Measurements from ENCODE around the gene LTA. TPM values are rescaled to one million over a fixed set of nuclear protein-coding genes. Genes with fewer than 3 reads are reported as not detected.

LTA gene
- total and polyA plus RNA-seq, 9 donors, result 0.17 to 1.3 (median 0.30) TPM; not detected in 5

DNA sequence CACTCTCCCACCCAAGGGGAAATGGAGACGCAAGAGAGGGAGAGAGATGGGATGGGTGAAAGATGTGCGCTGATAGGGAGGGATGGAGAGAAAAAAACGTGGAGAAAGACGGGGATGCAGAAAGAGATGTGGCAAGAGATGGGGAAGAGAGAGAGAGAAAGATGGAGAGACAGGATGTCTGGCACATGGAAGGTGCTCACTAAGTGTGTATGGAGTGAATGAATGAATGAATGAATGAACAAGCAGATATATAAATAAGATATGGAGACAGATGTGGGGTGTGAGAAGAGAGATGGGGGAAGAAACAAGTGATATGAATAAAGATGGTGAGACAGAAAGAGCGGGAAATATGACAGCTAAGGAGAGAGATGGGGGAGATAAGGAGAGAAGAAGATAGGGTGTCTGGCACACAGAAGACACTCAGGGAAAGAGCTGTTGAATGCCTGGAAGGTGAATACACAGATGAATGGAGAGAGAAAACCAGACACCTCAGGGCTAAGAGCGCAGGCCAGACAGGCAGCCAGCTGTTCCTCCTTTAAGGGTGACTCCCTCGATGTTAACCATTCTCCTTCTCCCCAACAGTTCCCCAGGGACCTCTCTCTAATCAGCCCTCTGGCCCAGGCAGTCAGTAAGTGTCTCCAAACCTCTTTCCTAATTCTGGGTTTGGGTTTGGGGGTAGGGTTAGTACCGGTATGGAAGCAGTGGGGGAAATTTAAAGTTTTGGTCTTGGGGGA, 4.0 kb downstream of the LTA start:
- H3K27me3 ChIP-seq, result no peaks in the 10 kb centered on the region
- 54 to 59% (median 56%) methylated on average over 8 of the region's 8 CpGs for WGBS, 3 donors
- TF ChIP-seq POLR2A (IDR thresholded peaks at IDR 0.05) (no peak), EP300 (IDR thresholded peaks at IDR 0.05) (no peak)
- TF ChIP-seq, protein P1, sequence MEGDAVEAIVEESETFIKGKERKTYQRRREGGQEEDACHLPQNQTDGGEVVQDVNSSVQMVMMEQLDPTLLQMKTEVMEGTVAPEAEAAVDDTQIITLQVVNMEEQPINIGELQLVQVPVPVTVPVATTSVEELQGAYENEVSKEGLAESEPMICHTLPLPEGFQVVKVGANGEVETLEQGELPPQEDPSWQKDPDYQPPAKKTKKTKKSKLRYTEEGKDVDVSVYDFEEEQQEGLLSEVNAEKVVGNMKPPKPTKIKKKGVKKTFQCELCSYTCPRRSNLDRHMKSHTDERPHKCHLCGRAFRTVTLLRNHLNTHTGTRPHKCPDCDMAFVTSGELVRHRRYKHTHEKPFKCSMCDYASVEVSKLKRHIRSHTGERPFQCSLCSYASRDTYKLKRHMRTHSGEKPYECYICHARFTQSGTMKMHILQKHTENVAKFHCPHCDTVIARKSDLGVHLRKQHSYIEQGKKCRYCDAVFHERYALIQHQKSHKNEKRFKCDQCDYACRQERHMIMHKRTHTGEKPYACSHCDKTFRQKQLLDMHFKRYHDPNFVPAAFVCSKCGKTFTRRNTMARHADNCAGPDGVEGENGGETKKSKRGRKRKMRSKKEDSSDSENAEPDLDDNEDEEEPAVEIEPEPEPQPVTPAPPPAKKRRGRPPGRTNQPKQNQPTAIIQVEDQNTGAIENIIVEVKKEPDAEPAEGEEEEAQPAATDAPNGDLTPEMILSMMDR (IDR thresholded peaks at IDR 0.05), result no peak
- no peak for DNase-seq
- peaks cover 3% of the 10 kb centered on the region for H3K4me1 ChIP-seq (ENCODE audit: insufficient read depth)
- no peak overlapping the region for H3K4me3 ChIP-seq
- intact Hi-C loops (cut with DNase I), result no loop called here
- no peaks in the 10 kb centered on the region for H3K9me3 ChIP-seq
- H3K36me3 ChIP-seq, result no peaks in the 10 kb centered on the region
- H3K27ac ChIP-seq, result no peak overlapping the region

DNA sequence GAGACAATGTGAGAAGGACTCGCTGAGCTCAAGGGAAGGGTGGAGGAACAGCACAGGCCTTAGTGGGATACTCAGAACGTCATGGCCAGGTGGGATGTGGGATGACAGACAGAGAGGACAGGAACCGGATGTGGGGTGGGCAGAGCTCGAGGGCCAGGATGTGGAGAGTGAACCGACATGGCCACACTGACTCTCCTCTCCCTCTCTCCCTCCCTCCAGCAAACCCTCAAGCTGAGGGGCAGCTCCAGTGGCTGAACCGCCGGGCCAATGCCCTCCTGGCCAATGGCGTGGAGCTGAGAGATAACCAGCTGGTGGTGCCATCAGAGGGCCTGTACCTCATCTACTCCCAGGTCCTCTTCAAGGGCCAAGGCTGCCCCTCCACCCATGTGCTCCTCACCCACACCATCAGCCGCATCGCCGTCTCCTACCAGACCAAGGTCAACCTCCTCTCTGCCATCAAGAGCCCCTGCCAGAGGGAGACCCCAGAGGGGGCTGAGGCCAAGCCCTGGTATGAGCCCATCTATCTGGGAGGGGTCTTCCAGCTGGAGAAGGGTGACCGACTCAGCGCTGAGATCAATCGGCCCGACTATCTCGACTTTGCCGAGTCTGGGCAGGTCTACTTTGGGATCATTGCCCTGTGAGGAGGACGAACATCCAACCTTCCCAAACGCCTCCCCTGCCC, 4.9 kb downstream of the LTA start:
- DNase-seq, result no peak
- no peaks in the 10 kb centered on the region for H3K9me3 ChIP-seq
- 85 to 88% (median 88%) methylated on average over 19 of the region's 19 CpGs for WGBS, 3 donors
- H3K27ac ChIP-seq, result no peak overlapping the region
- peaks cover 5% of the 10 kb centered on the region for H3K4me1 ChIP-seq (ENCODE audit: insufficient read depth)
- TF ChIP-seq POLR2A (IDR thresholded peaks at IDR 0.05), result no peak
- no peaks in the 10 kb centered on the region for H3K36me3 ChIP-seq
- H3K27me3 ChIP-seq, result no peaks in the 10 kb centered on the region
- no peak overlapping the region for H3K4me3 ChIP-seq
- intact Hi-C loops (cut with DNase I), result no loop called here

DNA sequence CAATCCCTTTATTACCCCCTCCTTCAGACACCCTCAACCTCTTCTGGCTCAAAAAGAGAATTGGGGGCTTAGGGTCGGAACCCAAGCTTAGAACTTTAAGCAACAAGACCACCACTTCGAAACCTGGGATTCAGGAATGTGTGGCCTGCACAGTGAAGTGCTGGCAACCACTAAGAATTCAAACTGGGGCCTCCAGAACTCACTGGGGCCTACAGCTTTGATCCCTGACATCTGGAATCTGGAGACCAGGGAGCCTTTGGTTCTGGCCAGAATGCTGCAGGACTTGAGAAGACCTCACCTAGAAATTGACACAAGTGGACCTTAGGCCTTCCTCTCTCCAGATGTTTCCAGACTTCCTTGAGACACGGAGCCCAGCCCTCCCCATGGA, 5.5 kb downstream of the LTA start:
- peaks cover 5% of the 10 kb centered on the region for H3K4me1 ChIP-seq (ENCODE audit: insufficient read depth)
- H3K27ac ChIP-seq, result no peak overlapping the region
- H3K36me3 ChIP-seq, result no peaks in the 10 kb centered on the region
- intact Hi-C loops (cut with DNase I), result no loop called here
- no peak for DNase-seq
- no peak for TF ChIP-seq POLR2A (IDR thresholded peaks at IDR 0.05)
- WGBS, 3 donors, result 79 to 95% (median 85%) methylated on average over 3 of the region's 3 CpGs
- H3K9me3 ChIP-seq, result no peaks in the 10 kb centered on the region
- no peaks in the 10 kb centered on the region for H3K27me3 ChIP-seq
- H3K4me3 ChIP-seq, result no peak overlapping the region

DNA sequence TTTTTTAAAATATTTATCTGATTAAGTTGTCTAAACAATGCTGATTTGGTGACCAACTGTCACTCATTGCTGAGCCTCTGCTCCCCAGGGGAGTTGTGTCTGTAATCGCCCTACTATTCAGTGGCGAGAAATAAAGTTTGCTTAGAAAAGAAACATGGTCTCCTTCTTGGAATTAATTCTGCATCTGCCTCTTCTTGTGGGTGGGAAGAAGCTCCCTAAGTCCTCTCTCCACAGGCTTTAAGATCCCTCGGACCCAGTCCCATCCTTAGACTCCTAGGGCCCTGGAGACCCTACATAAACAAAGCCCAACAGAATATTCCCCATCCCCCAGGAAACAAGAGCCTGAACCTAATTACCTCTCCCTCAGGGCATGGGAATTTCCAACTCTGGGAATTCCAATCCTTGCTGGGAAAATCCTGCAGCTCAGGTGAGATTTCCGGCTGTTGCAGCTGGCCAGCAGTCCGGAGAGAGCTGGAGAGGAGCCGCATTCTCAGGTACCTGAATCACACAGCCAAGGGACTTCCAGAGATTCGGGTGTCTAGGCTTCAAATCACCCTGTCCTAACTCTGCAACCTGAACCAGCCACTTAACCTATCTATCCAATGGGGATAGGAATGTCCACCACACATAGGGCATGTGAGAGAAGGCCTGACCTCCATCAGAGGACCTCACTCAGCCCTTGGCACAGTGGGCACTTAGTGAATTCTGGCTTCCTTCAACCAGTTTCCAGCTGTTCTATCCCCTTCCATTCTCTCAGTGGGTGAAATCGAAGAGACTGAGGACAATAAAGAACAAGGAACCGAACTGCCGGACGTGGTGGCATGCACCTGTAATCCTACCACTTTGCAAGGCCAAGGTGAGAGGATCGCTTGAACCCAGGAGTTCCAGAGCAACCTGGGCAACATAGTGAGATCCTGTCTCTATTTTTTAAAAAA, 6.4 kb downstream of the LTA start:
- WGBS, 3 donors, result 82 to 86% (median 86%) methylated on average over 12 of the region's 12 CpGs
- no peaks in the 10 kb centered on the region for H3K27me3 ChIP-seq
- TF ChIP-seq POLR2A (IDR thresholded peaks at IDR 0.05) (no peak), EP300 (IDR thresholded peaks at IDR 0.05) (no peak)
- TF ChIP-seq, protein P1 (IDR thresholded peaks at IDR 0.05), result no peak
- H3K4me3 ChIP-seq, result no peak overlapping the region
- DNase-seq, result no peak
- no peaks in the 10 kb centered on the region for H3K36me3 ChIP-seq
- H3K27ac ChIP-seq, result no peak overlapping the region
- intact Hi-C loops (cut with DNase I), result no loop called here
- no peaks in the 10 kb centered on the region for H3K9me3 ChIP-seq
- peaks cover 5% of the 10 kb centered on the region for H3K4me1 ChIP-seq (ENCODE audit: insufficient read depth)

DNA sequence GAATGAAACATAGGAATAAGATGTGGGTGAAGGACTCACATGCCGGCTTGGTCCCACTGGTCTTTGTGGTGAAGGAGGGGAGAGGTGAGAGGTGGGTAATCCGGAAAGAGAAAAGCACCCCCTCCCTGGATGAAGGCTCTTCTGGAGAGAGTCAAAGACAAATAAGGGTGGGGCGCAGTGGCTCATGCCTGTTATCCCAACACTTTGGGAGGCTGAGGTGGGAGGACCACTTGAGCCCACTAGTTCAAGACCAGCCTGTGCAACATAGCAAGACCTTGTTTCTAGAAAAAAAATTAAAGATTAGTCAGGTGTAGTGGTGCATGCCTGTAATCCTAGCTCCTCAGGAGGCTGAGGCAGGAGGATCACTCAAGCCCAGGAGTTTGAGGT, 7.0 kb downstream of the LTA start:
- TF ChIP-seq, protein P1 (IDR thresholded peaks at IDR 0.05), result no peak
- no peak for TF ChIP-seq POLR2A (IDR thresholded peaks at IDR 0.05)
- TF ChIP-seq EP300 (IDR thresholded peaks at IDR 0.05), result no peak
- Histone ChIP-seq H3K27me3 (no peaks in the 10 kb centered on the region), H3K36me3 (no peaks in the 10 kb centered on the region), H3K9me3 (no peaks in the 10 kb centered on the region), H3K4me3 (no peak overlapping the region), H3K27ac (no peak overlapping the region), H3K4me1 (ENCODE audit: insufficient read depth) (peaks cover 5% of the 10 kb centered on the region)
- 85 to 89% (median 86%) methylated on average over 3 of the region's 3 CpGs for WGBS, 3 donors
- no peak for DNase-seq
- intact Hi-C loops (cut with DNase I), result no loop called here

All from ovary (tissue), 9 donors.